CMK (cell line): ENCODE data around the gene GALNT17.
"Not testable (repeated sequence)": the region's sequence is repeated elsewhere in the genome, so short reads cannot be mapped to it uniquely, and the experiment has no call there.

ENCODE experiments used
- DNase-seq: peaks from one replicate; pipeline ENCODE4 v3.0.0-alpha.2; 2010; ENCODE audit warnings: low read depth

The GALNT17 gene

DNA sequence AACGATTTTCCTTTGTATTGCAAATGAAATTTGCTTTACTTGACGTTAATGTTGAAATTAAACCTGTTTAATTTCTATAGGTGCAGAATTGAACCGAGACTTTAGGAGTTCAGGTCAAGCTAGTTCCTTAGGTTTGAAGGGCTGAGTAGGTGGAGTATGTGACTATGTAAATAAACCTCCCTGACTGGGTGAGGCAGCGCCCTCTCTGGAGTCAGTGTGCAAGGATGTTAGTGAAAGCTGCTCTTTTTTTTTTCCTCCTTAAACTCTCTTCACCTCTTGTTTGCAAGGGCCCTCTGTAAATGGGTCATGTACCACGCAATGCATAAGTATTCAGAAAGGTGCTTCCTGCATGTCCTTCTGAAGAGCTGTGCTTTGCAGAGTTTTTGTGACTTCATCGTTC, 33.8 kb downstream of the GALNT17 start:
- DNase-seq, result no peak

DNA sequence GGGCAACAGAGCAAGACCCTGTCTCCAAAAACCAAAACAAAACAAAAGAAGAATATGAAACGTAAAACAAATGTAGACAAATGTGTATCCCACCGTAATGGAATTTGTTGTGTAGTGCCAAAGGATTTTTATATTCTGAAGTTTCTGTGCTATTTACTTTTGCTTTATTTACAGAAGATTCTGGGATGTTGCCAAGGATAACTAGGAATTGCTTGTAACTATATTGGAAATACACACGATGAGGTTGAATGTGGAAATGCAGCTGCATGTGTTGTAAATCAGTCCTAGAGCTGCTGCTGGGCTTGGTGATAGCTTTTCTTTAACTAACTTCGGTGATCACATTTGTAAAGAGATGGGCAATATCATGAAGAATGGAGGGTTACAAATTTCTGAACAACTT, 39.5 kb downstream of the GALNT17 start:
- no peak for DNase-seq

DNA sequence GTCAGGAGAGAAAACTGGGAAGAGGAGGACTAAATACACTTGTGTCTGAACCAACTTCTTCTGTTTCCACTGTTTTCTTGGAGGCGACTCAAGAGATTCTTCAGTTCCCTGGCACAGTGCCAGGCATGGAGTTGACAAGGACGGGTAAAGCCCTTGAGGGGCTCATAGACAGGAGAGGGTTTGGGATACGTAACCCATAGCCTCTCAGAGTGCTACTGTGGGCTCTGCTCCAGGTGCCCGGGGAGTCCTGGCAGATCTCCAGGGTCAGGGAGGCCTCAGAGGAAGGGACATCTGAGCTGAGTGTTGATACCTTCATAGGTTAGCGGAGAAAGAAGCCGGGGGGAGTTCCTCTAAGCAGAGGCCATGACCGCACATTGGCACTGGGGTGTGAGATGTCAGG, 42.0 kb downstream of the GALNT17 start:
- no peak for DNase-seq

DNA sequence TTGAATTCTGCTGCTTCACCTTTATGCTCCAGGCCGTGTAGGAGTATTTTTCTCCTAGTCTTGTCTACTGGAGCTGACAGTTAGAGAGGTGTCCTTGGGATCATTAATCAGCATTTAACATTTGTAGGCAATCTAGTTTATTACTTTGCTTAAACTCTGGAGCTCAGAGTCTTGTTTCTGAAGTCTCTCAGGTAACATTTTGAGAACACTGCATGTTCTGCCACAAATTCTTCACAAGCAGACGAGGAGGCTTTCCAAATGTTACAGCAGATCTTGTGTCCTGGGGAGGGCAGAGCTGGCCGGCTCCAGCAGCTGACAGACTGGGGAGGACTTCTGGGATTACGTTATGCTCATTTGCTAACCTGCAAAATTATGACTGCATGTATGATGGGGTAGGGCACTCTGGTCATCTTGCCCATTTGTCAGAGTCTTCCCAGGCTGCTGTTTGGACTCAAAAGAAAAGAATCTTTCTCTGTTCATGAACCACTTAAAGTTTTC, 50.5 kb downstream of the GALNT17 start:
- no peak for DNase-seq

DNA sequence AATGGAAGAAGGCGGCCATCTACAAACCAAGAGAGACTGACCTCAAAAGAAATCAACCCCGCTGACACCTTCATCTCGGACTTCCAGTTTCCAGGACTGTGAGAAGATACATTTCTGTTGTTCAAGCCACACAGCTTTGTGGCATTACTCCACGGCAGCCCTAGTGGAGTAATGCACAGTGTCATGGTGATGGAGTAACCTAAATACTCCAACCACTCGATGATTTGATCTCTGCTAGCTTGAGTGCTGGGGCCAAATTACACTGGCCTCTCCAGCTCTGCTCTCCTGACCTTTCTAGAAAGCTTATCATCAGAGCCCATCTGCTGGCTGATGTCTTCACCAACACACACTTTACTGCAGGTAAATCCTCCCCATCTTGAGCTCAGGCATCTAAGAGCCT, 52.2 kb downstream of the GALNT17 start:
- no peak for DNase-seq

DNA sequence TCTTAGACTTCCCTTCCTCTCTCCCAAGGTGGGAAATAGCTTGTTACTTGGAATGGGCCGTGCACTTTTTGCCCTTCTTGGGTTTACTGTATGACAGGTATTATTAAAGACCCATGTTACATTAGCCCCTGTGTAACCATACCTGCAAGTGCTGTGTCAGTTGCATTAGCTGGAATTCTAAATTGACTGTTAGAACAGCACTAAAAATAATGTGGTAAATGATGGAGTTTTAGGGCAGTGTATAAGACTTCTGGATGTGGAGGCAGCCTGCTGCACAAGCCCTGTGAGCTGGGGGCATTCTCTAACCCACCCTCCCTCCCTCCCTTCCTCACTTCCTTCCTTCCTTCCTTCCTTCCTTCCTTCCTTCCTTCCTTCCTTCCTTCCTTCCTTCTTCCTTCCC, 52.7 kb downstream of the GALNT17 start:
- no peak for DNase-seq

DNA sequence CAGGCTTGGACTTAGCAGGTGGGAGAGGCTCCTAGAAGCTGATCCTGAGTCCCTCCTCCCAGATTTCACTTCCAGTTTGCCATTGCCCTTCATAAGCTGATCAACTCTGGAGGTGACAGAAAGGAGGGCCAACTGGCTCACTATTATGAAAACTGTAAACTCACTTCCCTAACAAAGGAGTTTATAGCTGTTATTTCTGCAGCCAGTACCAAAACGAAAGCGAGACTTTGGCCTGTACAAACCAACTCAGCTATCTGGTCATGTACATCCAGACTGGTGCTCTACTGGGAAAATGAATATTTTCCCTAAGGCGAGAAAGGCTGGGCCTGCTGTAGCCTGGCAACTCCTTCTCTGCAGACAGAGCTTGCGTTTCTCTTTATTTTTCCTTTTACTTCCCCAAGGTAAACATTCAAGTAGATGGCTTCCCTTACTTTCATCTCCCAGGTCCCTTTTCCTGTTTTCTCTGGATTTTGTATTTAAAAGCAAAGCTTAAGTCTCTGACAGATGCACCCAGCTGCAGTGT, 54.7 kb downstream of the GALNT17 start:
- DNase-seq, result no peak

DNA sequence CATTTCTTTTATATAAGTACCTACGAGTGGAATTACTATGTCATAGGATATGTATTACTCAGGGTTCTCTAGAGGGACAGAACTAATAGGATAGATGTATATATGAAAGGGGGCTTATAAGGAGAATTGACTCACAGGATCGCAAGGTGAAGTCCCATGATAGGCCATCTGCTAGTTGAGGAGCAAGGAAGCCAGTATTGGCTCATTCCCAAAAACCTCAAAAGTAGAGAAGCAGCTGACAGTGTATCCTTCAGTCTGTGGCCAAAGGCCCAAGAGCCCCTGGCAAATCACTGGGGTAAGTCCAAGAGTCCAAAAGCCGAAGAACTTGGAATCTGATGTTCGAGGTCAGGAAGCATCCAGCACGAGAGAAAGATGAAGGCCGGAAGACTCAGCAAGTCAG, 59.8 kb downstream of the GALNT17 start:
- no peak for DNase-seq

DNA sequence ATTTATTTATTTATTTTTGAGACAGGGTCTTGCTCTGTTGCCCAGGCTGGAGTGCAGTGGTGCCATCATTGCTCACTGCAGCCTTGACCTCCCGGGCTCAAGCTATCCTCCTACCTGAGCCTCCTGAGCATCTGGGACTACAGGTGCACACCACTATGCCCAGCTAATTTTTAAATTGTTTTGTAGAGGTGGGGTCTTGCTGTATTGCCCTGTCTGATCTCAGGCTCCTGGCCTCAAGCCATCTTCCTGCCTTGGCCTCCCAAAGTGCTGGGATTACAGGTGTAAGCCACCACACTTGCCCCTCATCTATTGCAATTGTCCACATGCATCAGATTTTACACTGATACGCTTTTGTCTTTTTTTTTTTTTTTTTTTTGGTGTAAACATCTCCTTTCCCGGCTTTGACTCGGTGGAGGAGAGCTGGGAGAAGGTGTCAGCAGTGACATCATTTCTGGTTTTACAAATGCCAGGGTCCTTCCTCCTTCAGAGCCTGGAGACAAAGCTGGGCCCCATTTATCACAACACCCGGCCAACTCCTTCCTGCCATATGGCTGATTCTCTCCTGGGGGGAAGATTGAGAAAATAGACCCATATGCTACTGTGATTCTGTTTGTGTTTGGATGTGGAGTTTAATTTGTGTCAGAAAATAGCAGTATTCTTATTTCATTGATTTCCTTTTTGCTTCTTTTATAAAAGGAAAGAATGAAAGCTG, 61.3 kb downstream of the GALNT17 start:
- no peak for DNase-seq

DNA sequence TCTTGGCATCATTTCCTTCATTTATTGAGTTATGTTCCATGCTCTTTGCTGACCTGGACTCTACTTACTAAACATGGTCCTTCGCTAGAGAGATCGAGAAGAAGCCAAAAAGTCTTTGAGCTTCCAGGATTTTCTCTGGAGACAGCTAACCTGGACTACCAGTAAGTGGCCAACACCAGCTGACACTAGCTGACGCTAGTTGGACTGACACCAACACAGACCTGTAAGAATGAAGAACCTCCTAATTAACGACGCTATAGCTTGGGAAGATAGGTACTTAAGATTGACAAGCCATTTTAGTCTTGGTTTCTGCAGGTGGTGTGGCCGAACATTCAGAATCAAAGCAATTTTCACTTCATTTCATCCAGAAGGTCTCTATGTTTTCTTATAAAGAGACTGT, 66.4 kb downstream of the GALNT17 start:
- no peak for DNase-seq

DNA sequence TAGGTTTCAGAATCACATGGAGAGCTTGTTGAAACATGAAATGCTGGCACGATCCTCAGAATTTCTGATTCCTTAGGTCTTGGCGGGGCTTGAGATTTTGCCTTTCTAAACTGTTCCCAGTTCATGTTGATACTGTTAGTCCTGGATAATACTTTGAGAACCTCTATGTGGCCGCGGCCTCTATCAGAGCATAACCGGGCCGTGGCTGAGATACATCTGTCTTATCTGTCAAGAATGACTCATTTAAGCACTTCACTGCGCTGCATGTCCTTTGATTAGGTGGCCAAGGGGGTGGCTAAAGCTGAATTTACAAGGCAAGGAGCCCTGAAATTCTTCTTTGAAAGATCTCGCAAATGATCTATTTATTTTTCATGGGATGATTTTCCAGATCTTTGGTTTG, 66.9 kb downstream of the GALNT17 start:
- DNase-seq, result no peak

DNA sequence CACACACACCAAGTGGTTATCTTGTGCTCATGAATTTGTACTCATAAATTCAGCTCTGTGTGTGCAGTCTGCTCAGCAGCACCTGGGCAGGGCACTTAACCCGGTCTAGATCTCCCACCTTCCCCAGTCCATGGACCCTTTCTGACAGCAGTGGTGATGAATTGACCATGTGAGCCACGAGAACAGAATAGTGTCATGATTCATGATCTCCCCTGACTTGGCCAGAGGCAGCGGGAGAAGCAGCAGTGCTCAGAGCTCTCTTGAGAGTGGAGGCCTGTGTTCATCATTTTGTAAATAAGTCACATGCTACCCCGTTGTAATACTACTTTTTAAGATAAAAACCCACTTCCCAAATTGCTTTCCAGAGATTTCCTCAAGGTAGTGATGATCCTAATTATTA, 74.2 kb downstream of the GALNT17 start:
- DNase-seq, result no peak

DNA sequence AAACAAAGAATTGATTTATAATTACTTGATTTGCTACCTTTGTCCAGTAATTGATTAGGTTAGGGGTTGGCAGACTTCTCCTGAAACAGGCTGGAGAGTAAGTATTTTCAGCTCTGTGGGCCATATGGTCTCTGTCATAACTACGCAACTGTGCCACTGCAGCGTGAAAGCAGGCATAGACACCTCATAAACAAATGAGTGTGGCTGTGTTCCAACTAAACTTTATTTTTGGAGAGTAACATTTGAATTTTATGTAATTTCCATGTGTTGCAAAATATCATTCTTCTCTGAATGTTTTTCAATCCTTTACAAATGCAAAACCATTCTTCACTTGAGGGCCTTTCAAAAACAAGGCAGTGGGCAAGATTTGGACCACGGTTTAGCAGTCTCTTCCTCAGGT, 76.9 kb downstream of the GALNT17 start:
- no peak for DNase-seq

DNA sequence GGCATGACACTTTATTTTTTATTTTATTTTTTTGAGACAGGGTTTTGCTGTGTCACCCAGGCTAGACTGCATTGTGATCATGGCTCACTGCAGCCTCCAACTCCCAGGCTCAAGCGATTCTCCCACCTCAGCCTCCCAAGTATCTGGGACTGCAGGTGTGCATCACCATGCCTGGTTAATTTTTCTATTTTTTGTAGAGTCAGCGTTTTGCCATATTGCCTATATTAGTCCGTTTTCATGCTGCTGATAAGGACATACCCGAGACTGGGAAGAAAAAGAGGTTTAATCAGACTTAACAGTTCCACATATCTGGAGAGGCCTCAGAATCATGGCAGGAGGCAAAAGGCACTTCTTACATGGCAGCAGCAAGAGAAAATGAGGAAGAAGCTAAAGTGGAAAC, 77.5 kb downstream of the GALNT17 start:
- DNase-seq, result not testable (repeated sequence)

DNA sequence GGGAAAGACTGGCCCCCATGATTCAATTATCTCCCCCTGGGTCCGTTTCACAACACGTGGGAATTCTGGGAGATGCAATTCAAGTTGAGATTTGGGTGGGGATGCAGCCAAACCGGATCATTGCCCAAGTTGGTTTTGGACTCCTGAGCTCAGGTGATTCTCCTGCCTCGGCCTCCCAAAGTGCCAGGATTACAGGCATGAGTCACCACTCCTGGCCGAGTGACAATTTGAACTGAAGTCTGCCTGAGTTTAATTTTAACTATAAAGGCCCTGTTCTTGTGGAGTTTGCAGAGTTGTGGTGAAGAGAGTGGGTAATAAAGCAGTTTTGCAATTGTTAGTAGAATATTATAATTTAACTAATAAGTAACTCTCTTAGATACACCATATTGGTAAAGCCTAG, 78.3 kb downstream of the GALNT17 start:
- no peak for DNase-seq

DNA sequence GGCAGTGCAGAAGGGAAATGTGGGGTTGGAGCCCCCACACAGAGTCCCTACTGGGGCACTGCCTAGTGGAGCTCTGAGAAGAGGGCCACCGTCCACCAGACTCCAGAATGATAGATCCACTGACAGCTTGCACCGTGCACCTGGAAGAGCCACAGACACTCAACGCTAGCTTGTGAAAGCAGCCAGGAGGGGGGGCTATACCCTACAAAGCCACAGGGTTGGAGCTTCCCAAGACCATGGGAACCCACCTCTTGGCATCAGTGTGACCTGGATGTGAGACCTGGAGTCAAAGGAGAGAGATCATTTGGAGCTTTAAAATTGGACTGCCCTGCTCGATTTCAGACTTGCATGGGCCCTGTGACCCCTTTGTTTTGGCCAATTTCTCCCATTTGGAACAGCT, 80.5 kb downstream of the GALNT17 start:
- not testable (repeated sequence) for DNase-seq

DNA sequence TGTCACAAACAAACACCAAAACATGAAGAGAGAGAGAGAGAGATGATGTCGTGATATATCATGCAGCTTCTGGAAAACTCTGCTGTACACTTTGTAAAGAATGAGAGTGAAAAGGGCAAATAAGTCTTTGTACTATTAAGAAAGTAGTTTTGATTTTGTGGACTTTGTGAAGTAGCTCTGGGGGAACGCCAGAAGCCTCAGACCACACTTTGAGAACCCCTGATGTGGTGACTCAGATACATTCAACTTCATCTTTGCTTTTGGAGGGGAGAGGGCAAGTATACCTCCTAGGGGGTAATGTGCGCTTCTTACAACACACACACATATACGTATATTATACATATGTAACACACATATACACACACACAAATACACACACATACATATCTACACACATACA, 84.3 kb downstream of the GALNT17 start:
- DNase-seq, result no peak

DNA sequence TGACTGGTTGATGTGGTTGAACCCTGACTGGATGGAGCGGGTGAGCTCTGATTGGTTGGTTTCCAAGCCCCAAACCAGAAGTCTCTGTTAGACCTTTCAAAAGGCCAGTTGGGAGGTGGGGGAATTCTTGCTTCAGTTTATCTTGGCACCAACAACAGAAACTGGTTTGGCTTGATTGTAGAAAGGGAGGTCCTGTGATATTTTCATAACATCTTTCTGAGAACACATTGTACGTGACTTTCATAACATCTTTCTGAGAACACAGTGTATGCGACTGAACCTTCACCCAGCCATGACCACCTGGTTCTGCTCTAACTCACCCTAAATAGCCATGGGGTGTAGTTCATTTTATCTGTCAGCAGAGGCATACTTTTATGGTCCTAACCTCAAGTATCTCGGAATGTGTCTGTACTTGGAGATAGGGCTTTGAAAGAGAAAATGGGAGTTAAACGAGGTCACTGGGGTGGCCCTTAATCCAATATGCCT, 88.3 kb downstream of the GALNT17 start:
- no peak for DNase-seq

DNA sequence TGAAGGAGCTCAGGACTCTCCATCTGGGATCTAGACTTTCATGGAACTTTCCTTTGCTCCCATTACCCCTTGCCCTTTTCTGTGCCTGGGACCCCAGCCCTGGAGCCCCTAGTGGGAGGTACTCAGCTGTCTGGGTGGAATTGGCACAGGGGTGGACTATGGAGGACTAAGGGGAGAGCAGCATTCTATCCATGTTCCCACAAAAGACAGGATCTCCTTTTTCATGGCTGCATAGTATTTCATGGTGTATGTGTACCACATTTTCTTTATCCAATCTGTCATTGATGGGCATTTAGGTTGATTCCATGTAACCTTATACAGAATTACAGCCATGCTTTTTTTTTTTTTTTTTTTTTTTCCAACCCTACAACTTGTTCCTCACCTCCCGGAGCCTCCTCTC, 89.1 kb downstream of the GALNT17 start:
- no peak for DNase-seq

DNA sequence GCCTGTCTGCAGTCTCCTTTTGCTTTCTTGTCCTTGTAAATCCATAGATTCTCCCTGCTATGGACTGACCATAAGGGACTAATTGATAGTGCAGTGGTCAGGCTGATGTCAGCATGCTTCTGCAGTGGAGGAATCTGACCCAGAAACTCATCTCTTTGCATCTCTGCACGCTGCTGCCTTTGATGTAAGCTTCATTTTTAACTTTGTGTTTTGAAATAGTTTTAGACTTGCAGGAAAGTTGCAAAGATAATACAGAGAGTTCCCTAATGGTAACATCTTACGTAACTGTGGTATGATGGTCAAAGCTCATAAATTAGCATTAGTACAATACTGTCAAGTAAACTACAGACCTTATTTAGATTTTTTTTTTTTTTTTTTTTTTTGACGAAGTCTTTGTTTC, 89.6 kb downstream of the GALNT17 start:
- DNase-seq, result no peak

DNA sequence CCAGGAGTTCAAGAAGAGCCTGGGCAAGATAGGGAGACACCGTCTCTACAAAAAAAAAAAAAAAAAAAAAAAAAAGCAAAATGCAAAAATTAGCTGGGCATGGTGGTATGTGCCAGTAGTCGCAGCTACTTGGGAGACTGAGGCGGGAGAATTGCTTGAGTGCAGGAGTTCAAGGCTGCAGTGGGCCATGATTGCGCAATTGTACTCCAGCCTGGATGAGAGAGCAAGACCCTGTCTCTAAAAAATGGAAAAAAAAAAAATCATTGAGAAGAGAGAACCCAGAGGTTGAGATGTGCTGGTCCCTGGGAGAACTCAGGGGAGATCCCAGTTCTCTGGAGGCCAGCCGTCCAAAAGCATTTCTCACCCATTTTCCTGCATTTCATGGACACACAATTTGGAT, 95.2 kb downstream of the GALNT17 start:
- DNase-seq, result no peak

DNA sequence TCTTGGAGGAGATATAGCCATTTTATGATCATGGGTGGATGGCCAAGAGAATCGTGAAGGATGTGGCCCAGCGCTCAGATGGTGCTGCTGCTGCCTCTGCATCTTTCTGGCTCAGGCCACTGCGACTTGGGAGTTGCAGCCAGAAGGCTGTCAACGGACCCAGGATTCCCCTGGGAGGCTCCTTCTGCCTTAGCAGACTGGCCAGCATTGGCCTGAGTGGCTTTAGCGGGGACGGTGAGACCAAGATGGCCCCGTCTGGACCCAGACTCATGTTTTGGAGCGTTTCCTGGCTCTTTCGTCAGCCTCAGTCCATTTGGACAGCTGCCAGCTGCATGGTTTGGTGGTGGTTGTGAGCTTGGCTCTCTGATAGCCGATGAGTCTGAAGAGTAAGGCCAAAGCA, 97.2 kb downstream of the GALNT17 start:
- DNase-seq, result no peak

DNA sequence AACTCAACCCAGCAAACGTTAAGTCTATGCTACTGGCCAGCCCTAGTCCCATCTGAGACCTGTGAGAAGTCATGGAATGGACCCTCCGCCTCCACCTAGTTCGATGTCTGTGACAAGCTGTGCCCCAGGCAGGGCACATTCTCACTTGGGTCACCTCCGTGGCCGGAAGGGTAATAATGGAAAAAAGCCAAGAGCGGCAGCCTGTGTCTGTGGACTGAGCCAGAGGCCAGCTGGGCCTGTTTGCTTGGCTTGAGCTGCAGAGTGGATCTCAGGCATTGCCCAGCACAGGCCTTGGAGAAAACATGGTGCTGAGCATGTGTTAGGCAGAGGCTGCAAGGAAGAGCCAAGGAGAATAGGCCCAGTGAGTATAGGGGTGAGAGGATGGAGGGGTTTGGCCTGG, 97.8 kb downstream of the GALNT17 start:
- DNase-seq, result no peak

DNA sequence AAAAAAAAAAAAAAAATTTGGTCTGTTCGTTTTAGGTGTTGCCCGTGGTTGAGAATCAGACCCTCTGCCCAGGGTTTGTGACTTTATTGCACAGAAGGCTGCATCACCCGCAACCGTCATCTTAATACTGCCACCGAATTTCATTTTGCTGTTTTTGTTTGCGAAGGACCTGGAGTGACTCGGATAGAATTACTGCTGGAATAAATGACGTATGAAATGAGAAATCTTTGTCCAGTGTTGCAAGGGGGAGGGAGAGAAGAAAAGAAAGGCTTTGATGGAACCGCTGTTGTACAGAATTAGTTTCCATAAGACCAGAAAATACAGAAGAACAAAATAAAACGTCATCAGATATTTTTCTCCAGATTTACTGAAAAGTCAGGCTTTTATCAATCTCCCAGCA, 103.3 kb downstream of the GALNT17 start:
- DNase-seq, result no peak
